K562 (cell line): ENCODE data around the gene NDUFS3. TPM values are rescaled to one million over a fixed set of nuclear protein-coding genes. Genes with fewer than 3 reads are reported as not detected.

Source experiments
- ARID3B ChIP-seq: fragments of 250-450 bp; sonication (Bioruptor Pico); IDR thresholded peaks from 2 replicates; pipeline ENCODE4 v1.4.0; 2020; ENCODE audit warnings: borderline replicate concordance
- BRD9 ChIP-seq: fragments of 450-650 bp; IDR thresholded peaks from 2 replicates; pipeline ENCODE4 v1.6.1; 2018; ENCODE audit warnings: low read depth; ENCODE audit not compliant: partially characterized antibody
- CUX1 ChIP-seq: fragments of 200-800 bp; sonication (Bioruptor generic); IDR thresholded peaks from 2 replicates; pipeline ENCODE4 v1.6.1; 2016; ENCODE audit warnings: missing genetic modification characterization, missing compliant biosample characterization
- CXXC5 ChIP-seq: fragments of 250-450 bp; sonication (Bioruptor Pico); IDR thresholded peaks from 2 replicates; pipeline ENCODE4 v1.8.0; 2022; ENCODE audit warnings: inconsistent platforms, mild to moderate bottlenecking, moderate library complexity
- FIP1L1 ChIP-seq: fragments of 200-400 bp; formaldehyde crosslinking; IDR thresholded peaks from 2 replicates; pipeline ENCODE4 v1.6.1; 2018; ENCODE audit warnings: mild to moderate bottlenecking, low read depth, low read length; ENCODE audit not compliant: poor library complexity, severe bottlenecking
- GABPA ChIP-seq: fragments of 200-800 bp; sonication (Bioruptor generic); conservative IDR thresholded peaks from 2 replicates; pipeline ENCODE4 v1.6.1; 2016; ENCODE audit warnings: low read depth, missing genetic modification characterization, missing compliant biosample characterization
- HDAC1 ChIP-seq, 2 experiments: fragments of 450-650 bp; IDR thresholded peaks; 2 replicates each; pipeline ENCODE4 v1.6.1; 2016 to 2017; ENCODE audit warnings: inconsistent platforms in 1 of 2, mild to moderate bottlenecking in 1 of 2, moderate library complexity in 1 of 2
- HLTF ChIP-seq: fragments of 450-650 bp; IDR thresholded peaks from 2 replicates; pipeline ENCODE4 v1.6.1; 2016
- HMGN3 ChIP-seq: IDR thresholded peaks from 2 replicates; pipeline ENCODE4 v1.6.1; 2011; ENCODE audit warnings: borderline replicate concordance, low read depth, mild to moderate bottlenecking, mixed read lengths, low read length; ENCODE audit not compliant: insufficient read length; ENCODE audit errors: extremely low read depth
- NR1H2 ChIP-seq: sonication (generic); formaldehyde crosslinking; IDR thresholded peaks from 2 replicates; pipeline ENCODE4 v1.4.0; 2020; ENCODE audit warnings: mild to moderate bottlenecking, missing genetic modification reagents
- RBM34 ChIP-seq: fragments of 200-400 bp; formaldehyde crosslinking; IDR thresholded peaks from 2 replicates; pipeline ENCODE4 v1.6.1; 2018; ENCODE audit warnings: low read length, borderline replicate concordance; ENCODE audit not compliant: insufficient read depth
- SREBF2 ChIP-seq: sonication (generic); formaldehyde crosslinking; IDR thresholded peaks from 2 replicates; pipeline ENCODE4 v1.4.0; 2020; ENCODE audit warnings: mild to moderate bottlenecking, missing genetic modification reagents
- TFAM ChIP-seq: fragments of 250-450 bp; sonication (Bioruptor Pico); conservative IDR thresholded peaks from 2 replicates; pipeline ENCODE4 v1.5.0; 2021; ENCODE audit warnings: mild to moderate bottlenecking, moderate library complexity
- TGIF2 ChIP-seq: sonication (generic); formaldehyde crosslinking; IDR thresholded peaks from 2 replicates; pipeline ENCODE4 v1.8.1; 2022; ENCODE audit warnings: mild to moderate bottlenecking, missing genetic modification reagents, moderate library complexity
- ZC3H4 ChIP-seq: sonication (generic); formaldehyde crosslinking; IDR thresholded peaks from 2 replicates; pipeline ENCODE4 v1.9.0; 2021; ENCODE audit warnings: missing genetic modification reagents, borderline replicate concordance
- ZNF277 ChIP-seq: fragments of 250-450 bp; sonication (Bioruptor Pico); IDR thresholded peaks from 2 replicates; pipeline ENCODE4 v1.8.0; 2022; ENCODE audit warnings: inconsistent platforms, mild to moderate bottlenecking, moderate library complexity, borderline replicate concordance
- ZNF436 ChIP-seq: fragments of 250-450, 450-650 bp; sonication (Bioruptor Pico); formaldehyde crosslinking; IDR thresholded peaks from 2 replicates; pipeline ENCODE4 v1.7.0; 2020; ENCODE audit warnings: mild to moderate bottlenecking
- polyA plus RNA-seq, 8 experiments: library from polyadenylated mRNA; depleted of rRNA in 4 of 8; stranded (reverse) in 5 of 8; unstranded in 3 of 8; fragments of >200 nt; fragmentation: Nextera tagmentation in 2 of 8; fragmentation: Illumina TruSeq in 1 of 8; extraction: Ambion mirVana in 2 of 8; extraction: Trizol in 1 of 8; gene quantifications; 2 replicates each; pipeline versions ENCODE4 v1.2.1 to v1.2.3, GENCODE V29; 2011 to 2014; ENCODE audit warnings: inconsistent platforms in 1 of 8, missing spikeins in 1 of 8
- total RNA-seq, 7 experiments: library from RNA; depleted of rRNA in 6 of 7; stranded (reverse); fragments of >200 nt in 6 of 7; fragmentation: Illumina TruSeq in 2 of 7; extraction: Trizol in 2 of 7; gene quantifications; 2 replicates each; pipeline versions ENCODE4 v1.2.1 to v1.2.3, GENCODE V29; 2011 to 2021; ENCODE audit warnings: low replicate concordance in 1 of 7

Gene NDUFS3
- total and polyA plus RNA-seq, 9 of the 15 experiments (the other 6 are each of a cell fraction or from before 2014, with no cell fraction given), result 38.7 to 341 (median 194) TPM

- TF ChIP-seq CUX1 (CRISPR knock-in tag) (no peak), ZNF277 (CRISPR knock-in tag) (no peak), TGIF2 (no peak), HMGN3 (peak; percentile 96), SREBF2 (CRISPR knock-in tag) (no peak), NR1H2 (0 out of 2 replicates have a peak, but pooled peaks have one; percentile 36), ARID3B (0 out of 2 replicates have a peak, but pooled peaks have one; percentile 76), ZC3H4 (CRISPR knock-in tag) (0 out of 2 replicates have a peak, but pooled peaks have one; percentile 36), HDAC1 (IDR thresholded peaks at IDR 0.05) (peak in 1 of 2 experiments; percentile 72; a peak in 1 of 4 replicates), RBM34 (0 out of 2 replicates have a peak, but pooled peaks have one; percentile 50), HLTF (0 out of 2 replicates have a peak, but pooled peaks have one; percentile 14), ZNF436 (CRISPR knock-in tag) (no peak), CXXC5 (CRISPR knock-in tag) (peak; percentile 99), GABPA (tag) (peak; percentile 95), BRD9 (peak; percentile 25), FIP1L1 (peak; percentile 85), TFAM (CRISPR knock-in tag) (no peak)
Observed at GRCh38 chr11:47552566-47553405, 26.1 kb upstream of the NDUFS3 start, which contains the start of gene CELF1 (continued).
